ES-I3 (cell line): ENCODE results near the gene CCIN.
"Not testable (repeated sequence)": the region's sequence is repeated elsewhere in the genome, so short reads cannot be mapped to it uniquely, and the experiment has no call there.

Experiments
- H3K36me3 ChIP-seq: 2 replicates; pipeline ENCODE4 v1.6.1; 2013; ENCODE audit warnings: mild to moderate bottlenecking, low read length, control low read depth, moderate library complexity; ENCODE audit not compliant: insufficient read depth
- H3K4me1 ChIP-seq: 2 replicates; pipeline ENCODE4 v1.6.1; 2013; ENCODE audit warnings: mild to moderate bottlenecking, control low read depth, low read length; ENCODE audit not compliant: insufficient read depth
- H3K9ac ChIP-seq: 2 replicates; pipeline ENCODE4 v1.6.1; 2013; ENCODE audit warnings: low read depth, mild to moderate bottlenecking, low read length, moderate library complexity
- H3K9me3 ChIP-seq: 2 replicates; pipeline ENCODE4 v1.6.1; 2013; ENCODE audit warnings: mild to moderate bottlenecking, low read length, moderate library complexity; ENCODE audit not compliant: control insufficient read depth, insufficient read depth

Gene CCIN

DNA sequence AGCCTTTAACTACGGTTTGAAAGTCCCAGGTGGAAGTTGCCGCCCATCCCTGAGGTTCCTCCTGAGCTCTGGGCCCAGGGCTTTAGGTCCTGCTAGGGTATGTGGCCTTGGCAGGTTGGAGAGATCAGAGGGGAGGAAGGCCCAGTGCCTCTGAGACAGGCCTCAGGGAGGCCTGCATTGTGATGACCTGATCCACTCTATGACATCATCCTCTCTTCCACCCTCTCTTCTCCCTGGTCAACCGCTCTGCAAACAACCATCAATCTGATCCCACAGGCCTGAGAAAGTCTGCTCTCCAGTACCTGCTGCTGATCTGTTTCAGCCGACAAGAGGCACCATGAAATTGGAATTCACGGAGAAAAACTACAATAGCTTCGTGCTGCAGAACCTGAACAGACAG is at the start of gene CCIN:
TSS of gene CCIN (plus strand) at position 223 of the 400 bp plus-strand sequence. CDS start at position 338, 115 bp downstream.
- H3K4me1 ChIP-seq: peaks cover 6% of the 10 kb centered on the region

DNA sequence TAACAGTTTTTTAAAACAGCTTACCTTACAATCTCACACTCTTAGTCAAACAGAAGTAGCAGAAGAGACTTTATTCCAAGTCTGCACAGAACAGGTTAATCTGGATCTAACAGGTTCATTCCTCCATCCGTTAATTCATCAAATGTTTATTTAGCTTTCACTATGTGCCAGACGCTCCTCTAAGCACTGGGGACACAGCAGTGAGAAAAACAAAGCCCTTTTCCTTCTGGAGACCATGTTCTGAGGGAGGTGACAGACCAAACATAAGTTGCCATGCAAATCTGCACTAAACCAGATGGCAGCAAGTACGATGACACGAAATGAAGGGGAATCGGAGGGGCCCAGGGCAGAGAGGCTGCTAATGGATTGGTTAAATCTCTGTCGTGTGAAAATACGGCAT is 49.7 kb upstream of the CCIN start:
- no peak overlapping the region for H3K9ac ChIP-seq
- H3K4me1 ChIP-seq: no peaks in the 10 kb centered on the region
- H3K9me3 ChIP-seq: no peaks in the 10 kb centered on the region
- no peaks in the 10 kb centered on the region for H3K36me3 ChIP-seq

More for the DNA sequence above, at the start of gene CCIN:
- Histone ChIP-seq H3K36me3 (no peaks in the 10 kb centered on the region), H3K9me3 (no peaks in the 10 kb centered on the region), H3K9ac (no peak within 1 kb of the TSS)

DNA sequence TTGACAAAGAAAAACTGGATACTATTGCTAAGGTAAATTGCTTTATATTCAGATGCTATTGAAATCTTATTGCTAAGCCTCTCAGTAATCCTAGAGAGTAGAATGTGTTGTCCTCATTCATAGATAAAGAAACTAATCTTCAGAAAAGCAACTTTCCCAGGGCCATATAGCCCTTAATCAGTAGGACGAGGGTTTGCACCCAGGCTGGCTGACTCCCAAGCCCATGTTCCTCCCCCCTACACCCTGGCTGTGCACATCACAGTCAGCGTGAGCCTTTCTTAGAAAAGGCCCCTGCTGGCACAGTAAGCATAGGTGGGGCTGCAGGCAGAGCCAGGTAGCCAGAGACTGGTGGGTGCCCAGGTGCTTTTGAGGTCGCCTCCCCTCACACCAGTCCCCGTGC is 48.5 kb upstream of the CCIN start:
- Histone ChIP-seq H3K9me3 (no peaks in the 10 kb centered on the region), H3K4me1 (no peaks in the 10 kb centered on the region), H3K9ac (no peak overlapping the region), H3K36me3 (no peaks in the 10 kb centered on the region)

DNA sequence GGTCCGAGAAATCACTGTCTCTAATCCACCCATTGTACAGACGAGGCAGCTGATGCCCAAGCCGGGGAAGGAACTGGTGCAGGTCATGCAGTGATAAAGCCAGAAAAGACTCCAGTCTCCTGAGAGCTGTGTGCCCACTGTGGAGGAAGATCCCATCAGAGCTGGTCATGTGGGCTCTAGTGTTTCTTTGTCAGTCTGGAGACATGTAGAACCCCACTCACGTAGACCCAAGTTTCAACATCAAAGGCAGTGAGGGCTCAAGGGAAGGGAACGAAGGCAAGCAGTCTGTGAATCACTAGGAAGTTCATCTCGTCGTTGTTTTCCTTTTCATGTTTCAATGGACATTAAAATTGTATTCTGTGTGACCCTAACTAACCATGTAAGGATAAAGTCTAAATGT is 47.2 kb upstream of the CCIN start:
- H3K4me1 ChIP-seq: no peaks in the 10 kb centered on the region; the same call in 1 of the 2 replicates
- H3K9ac ChIP-seq: no peak overlapping the region
- H3K36me3 ChIP-seq: no peaks in the 10 kb centered on the region
- H3K9me3 ChIP-seq: no peaks in the 10 kb centered on the region

DNA sequence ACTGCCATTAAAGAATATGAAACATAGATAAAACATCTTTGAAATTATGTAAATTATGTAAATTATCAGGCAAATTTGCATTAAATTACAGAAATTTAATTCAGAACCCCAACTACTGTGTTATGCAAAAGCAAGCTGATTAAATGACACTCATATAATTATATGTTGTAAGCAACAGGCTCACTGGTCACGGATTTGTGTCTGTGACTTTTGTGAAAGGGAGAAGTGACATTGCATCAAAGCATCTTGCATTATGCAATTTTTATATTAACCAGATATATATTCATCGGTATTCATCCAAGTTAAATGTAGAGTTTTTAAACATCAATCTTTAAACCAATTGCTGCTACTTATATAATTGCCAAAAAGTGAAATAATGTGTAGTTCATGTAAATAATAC is 45.7 kb upstream of the CCIN start:
- H3K4me1 ChIP-seq: no peaks in the 10 kb centered on the region; the same call in 1 of the 2 replicates
- no peaks in the 10 kb centered on the region for H3K36me3 ChIP-seq
- no peak overlapping the region for H3K9ac ChIP-seq
- no peaks in the 10 kb centered on the region for H3K9me3 ChIP-seq

DNA sequence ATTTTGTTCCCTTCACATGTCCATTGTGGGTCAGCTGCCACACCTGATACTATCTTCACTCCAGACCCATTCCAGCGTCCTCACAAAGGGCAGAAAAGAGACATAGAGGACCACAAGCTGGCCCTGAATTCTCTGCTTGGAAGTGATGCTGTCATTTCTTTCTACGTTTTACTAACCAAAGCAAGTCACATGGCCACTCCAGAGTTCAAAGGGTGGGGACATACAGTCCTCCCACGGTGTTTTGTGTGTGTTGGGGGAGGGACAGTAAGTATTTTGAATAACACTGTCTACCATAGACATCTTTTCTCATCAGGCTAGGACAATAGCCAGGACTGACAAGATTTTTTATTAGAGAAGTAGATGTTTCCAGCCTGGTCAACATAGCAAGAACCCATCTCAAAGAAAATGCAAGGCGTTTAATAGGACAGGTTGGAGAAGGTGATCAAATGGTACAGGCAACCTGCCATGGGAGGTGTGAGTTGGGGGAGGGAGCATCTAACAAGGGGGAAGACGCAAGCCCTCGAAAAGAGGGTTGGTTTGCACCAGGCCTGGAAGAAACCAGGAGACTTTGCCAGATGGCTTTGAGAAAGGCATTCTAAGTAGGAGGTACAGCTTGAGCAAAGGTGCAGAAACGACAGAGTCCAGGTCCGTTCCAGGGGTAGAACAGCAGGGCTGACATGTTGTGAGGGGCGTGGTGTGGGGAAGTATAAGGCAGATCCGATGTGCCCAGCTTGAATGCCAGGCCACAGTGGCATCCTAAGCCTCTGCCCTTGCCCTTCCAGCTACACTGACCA is 43.9 kb upstream of the CCIN start:
- H3K4me1 ChIP-seq: no peaks in the 10 kb centered on the region; the same call in 1 of the 2 replicates
- no peak overlapping the region for H3K9ac ChIP-seq
- H3K9me3 ChIP-seq: no peaks in the 10 kb centered on the region
- no peaks in the 10 kb centered on the region for H3K36me3 ChIP-seq

DNA sequence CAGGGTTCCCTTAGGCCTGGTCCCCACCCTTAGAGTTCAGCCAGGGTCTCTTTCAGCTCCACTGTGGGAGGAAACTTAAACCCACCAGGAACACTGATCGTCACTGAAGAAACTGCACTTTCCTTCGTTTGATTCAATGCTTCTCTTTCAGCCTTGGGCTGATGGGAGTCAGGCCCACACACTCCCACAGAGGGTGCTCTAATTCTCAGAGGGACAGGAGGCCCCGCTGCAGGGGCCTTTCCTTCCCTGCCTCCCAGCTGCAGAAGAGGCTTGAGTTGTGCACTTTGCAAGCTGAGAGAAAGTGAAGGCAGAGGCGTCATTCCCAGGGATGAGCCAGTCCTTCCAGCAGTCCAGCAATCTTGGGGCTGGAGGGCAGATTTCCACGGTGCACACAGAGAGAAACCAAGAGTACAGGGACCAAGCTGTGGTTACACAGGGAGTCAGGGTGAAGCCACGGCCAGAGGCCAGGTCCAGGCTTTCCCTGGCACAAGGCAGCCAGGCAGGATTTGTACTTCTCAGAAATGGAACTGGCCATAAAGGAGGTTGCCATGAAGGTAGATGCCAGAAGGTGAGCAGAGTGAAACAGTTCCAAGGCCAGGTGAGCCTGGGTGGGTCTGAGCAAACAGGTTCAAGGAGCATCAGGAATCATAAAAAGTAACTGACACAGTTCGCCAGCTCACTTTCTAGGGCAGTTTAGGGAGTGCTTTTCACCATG is 43.0 kb upstream of the CCIN start:
- Histone ChIP-seq H3K4me1 (no peaks in the 10 kb centered on the region; the same call in 1 of the 2 replicates), H3K9ac (no peak overlapping the region), H3K9me3 (no peaks in the 10 kb centered on the region)

DNA sequence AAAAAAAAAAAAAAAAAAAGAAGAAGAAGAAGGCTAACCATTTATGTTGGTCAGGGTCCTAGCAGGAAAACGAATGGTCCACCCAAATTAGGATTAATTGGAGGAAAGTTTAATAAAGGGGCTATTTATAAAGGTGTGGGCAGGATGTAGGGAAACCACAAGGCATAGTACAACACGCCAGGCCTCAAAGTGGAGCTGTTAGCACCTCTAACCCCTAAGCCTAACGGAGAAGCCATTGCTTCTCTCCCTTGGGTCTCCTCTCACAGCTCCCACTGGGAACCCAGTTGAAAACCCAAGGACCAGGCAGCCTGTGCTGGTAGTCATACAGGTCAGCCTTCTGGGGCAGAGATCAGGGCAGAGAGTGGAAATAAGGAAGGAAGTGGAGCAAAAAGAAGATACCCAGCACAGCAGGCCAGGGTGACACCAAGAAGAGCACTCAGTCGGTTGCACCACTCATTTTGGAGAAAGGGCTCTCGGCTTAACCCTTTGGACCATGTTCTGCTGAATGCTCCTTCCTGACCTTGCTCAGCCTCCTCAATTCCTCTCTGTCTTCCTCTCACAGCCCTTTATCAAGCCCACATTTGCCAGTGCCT is 41.4 kb upstream of the CCIN start:
- Histone ChIP-seq H3K9ac (no peak overlapping the region), H3K4me1 (peaks cover 5% of the 10 kb centered on the region), H3K9me3 (no peaks in the 10 kb centered on the region)

More for the DNA sequence above, 43.0 kb upstream of the CCIN start:
- no peaks in the 10 kb centered on the region for H3K36me3 ChIP-seq

DNA sequence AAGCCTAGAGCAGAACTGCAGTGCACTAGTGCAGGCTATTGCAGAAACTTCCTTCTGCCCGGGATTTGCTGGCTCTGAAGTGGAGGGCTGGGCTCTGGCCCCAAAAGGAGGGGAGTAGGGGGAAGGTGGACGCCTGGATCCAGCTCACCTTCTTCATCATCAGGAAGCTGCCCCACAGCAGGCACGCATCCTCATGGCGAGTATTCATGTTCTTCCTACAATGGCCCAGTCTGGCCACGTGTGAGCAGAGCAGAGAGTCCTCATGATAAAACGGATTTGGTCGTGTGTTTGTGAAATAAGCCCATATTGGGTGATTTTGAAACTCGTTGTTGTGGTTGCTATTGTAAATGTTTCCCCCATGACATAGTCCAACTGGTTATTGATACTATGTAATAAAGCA is 40.8 kb upstream of the CCIN start:
- Histone ChIP-seq H3K9me3 (no peaks in the 10 kb centered on the region), H3K4me1 (peaks cover 5% of the 10 kb centered on the region), H3K36me3 (no peaks in the 10 kb centered on the region), H3K9ac (no peak overlapping the region)

More for the DNA sequence above, 41.4 kb upstream of the CCIN start:
- no peaks in the 10 kb centered on the region for H3K36me3 ChIP-seq

DNA sequence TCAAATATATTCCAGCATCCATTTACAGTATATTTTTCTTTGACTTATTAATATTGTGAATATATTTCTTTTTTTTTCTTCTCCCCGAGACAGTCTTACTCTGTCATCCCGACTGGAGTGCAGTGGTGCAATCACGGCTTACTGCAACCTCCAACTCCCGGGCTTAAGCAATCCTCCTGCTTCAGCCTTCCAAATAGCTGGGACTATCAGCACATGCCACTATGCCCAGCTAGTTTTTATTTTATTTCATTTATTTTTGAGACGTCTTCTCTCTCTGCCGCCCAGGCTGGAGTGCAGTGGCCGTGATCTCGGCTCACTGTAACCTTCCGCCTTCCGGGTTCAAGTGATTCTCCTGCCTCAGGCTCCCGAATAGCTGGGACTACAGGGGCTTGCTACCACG is 40.0 kb upstream of the CCIN start:
- Histone ChIP-seq H3K9ac (no peak overlapping the region), H3K4me1 (peaks cover 5% of the 10 kb centered on the region), H3K9me3 (no peaks in the 10 kb centered on the region), H3K36me3 (no peaks in the 10 kb centered on the region)

DNA sequence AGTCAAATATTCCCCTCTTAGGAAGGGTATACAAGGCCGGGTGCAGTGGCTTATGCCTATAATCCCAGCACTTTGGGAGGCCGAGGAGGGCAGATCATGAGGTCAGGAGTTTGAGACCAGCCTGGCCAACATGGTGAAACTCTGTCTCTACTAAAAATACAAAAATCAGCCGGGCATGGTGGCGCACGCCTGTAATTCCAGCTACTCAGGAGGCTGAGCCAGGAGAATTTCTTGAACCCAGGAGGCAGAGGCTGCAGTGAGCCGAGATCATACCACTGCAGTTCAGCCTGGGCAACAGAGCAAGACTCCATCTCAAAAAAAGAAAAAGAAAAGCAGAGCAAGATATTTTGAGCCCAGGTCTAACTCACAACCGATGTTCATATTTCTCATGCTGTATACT is 37.5 kb upstream of the CCIN start:
- not testable (repeated sequence) for H3K9me3 ChIP-seq, H3K9ac ChIP-seq, H3K4me1 ChIP-seq, H3K36me3 ChIP-seq

DNA sequence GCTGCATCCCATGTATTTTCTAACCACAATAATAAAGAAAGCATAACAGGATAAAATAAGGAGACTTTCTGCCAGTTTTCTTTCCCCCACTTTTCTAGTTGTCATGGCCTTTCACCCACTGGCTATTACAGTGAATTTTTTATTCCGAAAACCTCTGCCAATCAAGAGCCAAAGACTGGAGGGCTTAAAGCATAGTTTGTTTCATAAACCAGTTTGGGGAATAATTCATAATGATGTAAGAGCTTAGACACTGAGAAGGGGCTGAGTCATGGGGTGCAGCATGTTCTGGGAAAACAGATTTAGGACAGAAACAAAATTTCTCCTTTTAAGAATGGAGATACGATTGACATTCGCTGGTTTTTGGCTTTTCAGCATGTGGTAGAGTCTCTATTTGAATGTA is 37.1 kb upstream of the CCIN start:
- H3K9me3 ChIP-seq: no peaks in the 10 kb centered on the region
- H3K4me1 ChIP-seq: peaks cover 5% of the 10 kb centered on the region; the same call in 1 of the 2 replicates
- H3K9ac ChIP-seq: no peak overlapping the region
- H3K36me3 ChIP-seq: no peaks in the 10 kb centered on the region

DNA sequence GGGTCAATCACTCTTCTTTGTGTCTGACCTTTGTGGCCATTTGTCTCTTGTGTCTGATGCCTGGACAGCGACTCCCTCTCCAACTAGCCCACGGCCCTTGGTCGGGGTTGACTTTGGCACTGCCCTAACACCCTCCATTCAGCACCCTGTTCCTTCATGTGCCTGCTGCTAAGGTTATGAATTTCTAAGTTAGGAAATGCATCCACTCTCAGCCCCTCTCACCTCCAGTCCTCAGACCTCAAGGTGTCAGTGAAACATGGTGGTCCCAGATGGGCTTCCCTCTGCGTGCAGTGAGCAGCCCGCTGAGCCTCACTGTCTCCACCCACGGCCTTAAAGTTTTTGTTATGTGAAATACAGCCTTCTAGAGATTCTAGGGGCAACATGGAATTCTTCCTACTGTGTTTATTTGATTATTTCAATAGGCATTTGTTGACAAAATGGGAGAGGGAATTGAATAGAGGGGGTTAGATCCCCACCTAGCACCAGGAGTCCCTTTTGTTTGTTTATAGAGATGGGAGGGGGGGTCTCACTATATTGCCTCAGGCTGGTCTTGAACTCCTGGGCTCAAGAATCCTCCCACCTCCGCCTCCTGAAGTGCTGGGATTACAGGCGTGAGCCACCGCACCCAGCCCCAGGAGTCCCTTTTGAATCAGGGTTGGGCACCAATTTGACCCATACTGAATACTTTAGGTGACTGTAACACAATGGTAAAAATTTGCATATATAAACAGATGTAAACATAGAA is 34.3 kb upstream of the CCIN start:
- Histone ChIP-seq H3K4me1 (peaks cover 10% of the 10 kb centered on the region), H3K9ac (peak overlapping the region; percentile 69; the same call in 1 of the 2 replicates), H3K9me3 (no peaks in the 10 kb centered on the region)

DNA sequence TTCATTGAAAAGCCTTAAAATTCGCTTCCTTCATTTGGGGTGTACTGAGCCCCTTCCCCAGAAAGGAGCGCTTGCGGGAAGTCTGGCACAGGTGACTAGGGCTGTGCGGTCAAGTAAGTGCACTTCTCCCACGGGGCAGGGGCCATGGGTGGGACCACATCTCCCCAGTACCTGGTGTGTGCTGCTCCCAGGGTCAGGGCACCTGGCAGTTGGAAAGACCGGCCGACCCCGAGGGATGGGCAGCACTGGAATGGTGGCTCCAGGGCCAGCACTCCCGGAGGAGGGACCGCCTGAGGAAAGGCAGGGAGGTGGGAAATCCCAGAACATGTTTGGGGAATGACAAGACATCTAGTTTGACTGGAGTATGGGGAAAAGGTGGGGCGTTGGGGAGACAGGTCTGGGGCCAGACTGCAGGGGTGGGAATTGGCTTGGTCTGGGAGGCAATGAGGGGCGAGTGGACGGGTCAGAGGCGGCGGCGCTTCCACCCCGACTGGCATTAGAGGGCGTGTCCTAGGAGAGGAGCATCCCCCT is 33.4 kb upstream of the CCIN start:
- no peaks in the 10 kb centered on the region for H3K36me3 ChIP-seq
- H3K9ac ChIP-seq: peak overlapping the region; percentile 69; the same call in 1 of the 2 replicates
- H3K9me3 ChIP-seq: no peaks in the 10 kb centered on the region
- H3K4me1 ChIP-seq: peaks cover 10% of the 10 kb centered on the region

More for the DNA sequence above, 34.3 kb upstream of the CCIN start:
- H3K36me3 ChIP-seq: no peaks in the 10 kb centered on the region
